Breast epithelium (tissue), 3 donors: ENCODE results near the gene PEAK1.

Experiments used
- CTCF ChIP-seq, 3 donors: fragments of 450-650 bp; IDR thresholded peaks; one replicate each; pipeline ENCODE4 v1.5.1; 2016 to 2017; ENCODE audit warnings: antibody characterized with exemption in 3 of 3, mild to moderate bottlenecking in 3 of 3, moderate library complexity in 3 of 3
- POLR2A ChIP-seq: fragments of 450-650 bp; IDR thresholded peaks from one replicate; pipeline ENCODE4 v1.6.1; 2016; ENCODE audit warnings: antibody characterized with exemption, mild to moderate bottlenecking, moderate library complexity
- POLR2AphosphoS5 ChIP-seq, 3 donors: sonication (generic); formaldehyde crosslinking; IDR thresholded peaks; one replicate each; pipeline ENCODE4 v1.6.1; 2017; ENCODE audit warnings: antibody characterized with exemption in 3 of 3

- TF ChIP-seq POLR2A: no peak
- TF ChIP-seq CTCF (IDR thresholded peaks at IDR 0.05): no peak
- TF ChIP-seq POLR2AphosphoS5 (IDR thresholded peaks at IDR 0.05): no peak
Measured at GRCh38 chr15:77454951-77455350, 35.0 kb upstream of the PEAK1 start.
